Nephron (organoid): ENCODE data around the gene TMEM243.

ENCODE experiments used
- H3K27ac Mint-ChIP-seq, 3 experiments: 2 replicates each; pipeline ENCODE4 v1.8.0; 2020; ENCODE audit warnings: mixed read lengths in 3 of 3, mild to moderate bottlenecking in 2 of 3, moderate library complexity in 1 of 3
- H3K27me3 Mint-ChIP-seq: 2 replicates; pipeline ENCODE4 v1.8.0; 2021; ENCODE audit warnings: low read depth, mild to moderate bottlenecking, moderate library complexity, mixed read lengths
- H3K36me3 Mint-ChIP-seq: 2 replicates; pipeline ENCODE4 v1.8.0; 2020; ENCODE audit warnings: low read depth, mixed read lengths
- H3K4me1 Mint-ChIP-seq: 2 replicates; pipeline ENCODE4 v1.8.0; 2020; ENCODE audit warnings: mixed read lengths
- H3K4me3 Mint-ChIP-seq, 3 experiments: 2 replicates each; pipeline ENCODE4 v1.8.0; 2020; ENCODE audit warnings: mild to moderate bottlenecking in 3 of 3, mixed read lengths in 3 of 3, moderate library complexity in 2 of 3
- H3K9me3 Mint-ChIP-seq: 2 replicates; pipeline ENCODE4 v1.8.0; 2020; ENCODE audit warnings: mixed read lengths
- TF ChIP-seq, protein P1 (sequence below), 3 experiments: fragments of 200-600 bp; sonication (generic); IDR thresholded peaks; one replicate each; pipeline ENCODE4 v1.5.0; 2021; ENCODE audit warnings: antibody characterized with exemption in 3 of 3; ENCODE audit not compliant: unreplicated experiment in 3 of 3

Gene TMEM243

DNA sequence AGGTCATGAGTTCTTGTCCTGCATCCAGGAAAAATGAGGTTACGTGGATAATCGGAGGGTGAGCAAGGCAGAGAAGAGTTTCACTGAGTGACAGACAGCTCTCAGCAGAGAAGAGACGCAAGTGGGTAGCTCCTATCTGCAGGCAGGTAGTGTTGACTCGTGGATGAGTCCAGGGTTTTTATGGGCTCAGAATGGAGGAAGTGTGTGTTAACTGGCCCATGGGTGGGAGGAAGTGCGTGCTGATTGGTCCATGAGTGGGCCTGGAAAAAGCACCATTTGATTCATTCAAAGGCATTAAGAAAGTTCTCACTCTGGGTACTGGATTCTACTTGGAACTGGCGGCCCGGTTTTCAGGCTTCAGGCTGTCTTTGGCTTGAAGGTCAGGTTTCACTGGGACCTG lies 72.0 kb downstream of the TMEM243 start:
- TF ChIP-seq, protein P1, sequence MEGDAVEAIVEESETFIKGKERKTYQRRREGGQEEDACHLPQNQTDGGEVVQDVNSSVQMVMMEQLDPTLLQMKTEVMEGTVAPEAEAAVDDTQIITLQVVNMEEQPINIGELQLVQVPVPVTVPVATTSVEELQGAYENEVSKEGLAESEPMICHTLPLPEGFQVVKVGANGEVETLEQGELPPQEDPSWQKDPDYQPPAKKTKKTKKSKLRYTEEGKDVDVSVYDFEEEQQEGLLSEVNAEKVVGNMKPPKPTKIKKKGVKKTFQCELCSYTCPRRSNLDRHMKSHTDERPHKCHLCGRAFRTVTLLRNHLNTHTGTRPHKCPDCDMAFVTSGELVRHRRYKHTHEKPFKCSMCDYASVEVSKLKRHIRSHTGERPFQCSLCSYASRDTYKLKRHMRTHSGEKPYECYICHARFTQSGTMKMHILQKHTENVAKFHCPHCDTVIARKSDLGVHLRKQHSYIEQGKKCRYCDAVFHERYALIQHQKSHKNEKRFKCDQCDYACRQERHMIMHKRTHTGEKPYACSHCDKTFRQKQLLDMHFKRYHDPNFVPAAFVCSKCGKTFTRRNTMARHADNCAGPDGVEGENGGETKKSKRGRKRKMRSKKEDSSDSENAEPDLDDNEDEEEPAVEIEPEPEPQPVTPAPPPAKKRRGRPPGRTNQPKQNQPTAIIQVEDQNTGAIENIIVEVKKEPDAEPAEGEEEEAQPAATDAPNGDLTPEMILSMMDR (IDR thresholded peaks at IDR 0.05; ENCODE audit: unreplicated experiment in 3 of 3) = no peak
- H3K4me1 Mint-ChIP-seq = no peaks in the 10 kb centered on the region

DNA sequence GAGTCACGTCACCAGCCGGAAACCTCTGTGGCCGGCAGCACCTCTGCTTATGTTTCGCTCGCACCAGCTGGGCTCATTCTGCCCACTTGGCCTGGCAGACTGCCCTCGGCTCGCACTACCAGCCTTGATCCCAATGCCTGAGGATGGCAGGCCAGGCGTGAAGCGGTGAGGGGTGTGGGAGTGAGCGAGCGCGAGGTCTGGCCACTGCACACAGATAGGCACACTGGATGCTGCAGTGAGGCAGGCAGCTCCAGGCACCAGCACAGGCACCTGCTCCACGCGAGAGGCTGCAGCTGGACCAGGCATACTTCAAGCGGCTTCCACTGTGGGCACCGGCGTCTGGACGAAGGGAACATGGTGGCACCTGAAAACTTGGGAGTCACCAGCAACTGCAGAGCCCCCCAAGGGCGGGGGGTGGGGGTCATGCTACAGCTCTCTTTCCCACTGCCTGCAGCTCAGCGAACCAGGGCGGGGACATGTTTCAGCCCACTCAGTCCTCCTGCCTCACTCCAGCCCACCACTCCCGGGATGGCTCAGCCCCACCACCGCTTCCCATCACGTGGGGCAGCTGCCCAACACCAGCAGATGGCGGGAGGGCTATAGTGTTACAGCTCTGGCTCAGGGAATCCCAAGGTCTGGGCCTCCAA lies 72.7 kb downstream of the TMEM243 start:
- no peak overlapping the region for H3K27ac Mint-ChIP-seq
- H3K36me3 Mint-ChIP-seq = no peaks in the 10 kb centered on the region
- H3K9me3 Mint-ChIP-seq = no peaks in the 10 kb centered on the region
- H3K27me3 Mint-ChIP-seq = no peaks in the 10 kb centered on the region
- TF ChIP-seq, protein P1 (IDR thresholded peaks at IDR 0.05; ENCODE audit: unreplicated experiment in 3 of 3) = no peak
- no peaks in the 10 kb centered on the region for H3K4me1 Mint-ChIP-seq
- no peak overlapping the region for H3K4me3 Mint-ChIP-seq

More for the DNA sequence above, 72.0 kb downstream of the TMEM243 start:
- Mint-ChIP-seq H3K36me3 (no peaks in the 10 kb centered on the region), H3K4me3 (no peak overlapping the region), H3K27me3 (no peaks in the 10 kb centered on the region), H3K9me3 (no peaks in the 10 kb centered on the region), H3K27ac (no peak overlapping the region)
